AG04450 (cell line): ENCODE measurements around the gene NUP98. TPM values are rescaled to one million over a fixed set of nuclear protein-coding genes. Genes with fewer than 3 reads are reported as not detected.
"Not testable (repeated sequence)": the region's sequence is repeated elsewhere in the genome, so short reads cannot be mapped to it uniquely, and the experiment has no call there.

ENCODE experiments used
- CTCF ChIA-PET: fragments of 300-600, 350-600 bp; formaldehyde crosslinking; extraction: SDS; loops from one replicate; lab custom pipeline; 2022; ENCODE audit warnings: antibody characterized with exemption, inconsistent platforms; lab: Charles Lee
- POLR2A ChIA-PET: fragments of 350-600 bp; formaldehyde crosslinking; extraction: SDS; loops from one replicate; lab custom pipeline; 2021; ENCODE audit warnings: antibody characterized with exemption, inconsistent platforms; lab: Yijun Ruan, JAX
- DNase-seq: peaks from one replicate; pipeline ENCODE4 v3.0.0-alpha.2; 2011; ENCODE audit warnings: low read depth, low spot score
- H3K27ac ChIP-seq: one replicate; pipeline ENCODE4 v1.5.1; 2012; ENCODE audit warnings: low read depth, low read length, control low read depth
- H3K27me3 ChIP-seq: one replicate; pipeline ENCODE4 v1.6.0; 2012; ENCODE audit warnings: low read length; ENCODE audit not compliant: control insufficient read depth, insufficient read depth
- H3K4me3 ChIP-seq: 2 replicates; pipeline ENCODE4 v1.5.1; 2011; ENCODE audit warnings: mild to moderate bottlenecking, low read depth, low read length, control low read depth
- H3K9me3 ChIP-seq: 2 replicates; pipeline ENCODE4 v1.5.1; 2012; ENCODE audit warnings: low read length; ENCODE audit not compliant: control insufficient read depth, insufficient read depth
- CTCF ChIP-seq: IDR thresholded peaks from 2 replicates; pipeline ENCODE4 v1.5.1; 2011; ENCODE audit warnings: low read depth, low read length, control low read depth, inconsistent platforms
- polyA plus RNA-seq: library from polyadenylated mRNA; depleted of rRNA; stranded (reverse); fragments of >200 nt; gene quantifications from 2 replicates; pipeline ENCODE4 v1.2.3, GENCODE V29; 2011

Gene NUP98
- polyA plus RNA-seq, 1 experiment: 90.7 TPM

GRCh38 chr11:3664032-3664630, 133.2 kb downstream of the NUP98 start:
- no peak for DNase-seq
- no peak for TF ChIP-seq CTCF
- Histone ChIP-seq H3K4me3 (no peak overlapping the region), H3K27ac (no peak overlapping the region), H3K9me3 (no peaks in the 10 kb centered on the region; the same call in 1 of the 2 replicates), H3K27me3 (no peaks in the 10 kb centered on the region)
- ChIA-PET POLR2A (no interaction called here), CTCF (no interaction called here)

GRCh38 chr11:3662856-3663255, 134.5 kb downstream of the NUP98 start:
- no peak for DNase-seq
- no peaks in the 10 kb centered on the region; the same call in 1 of the 2 replicates for H3K9me3 ChIP-seq
- H3K4me3 ChIP-seq: no peak overlapping the region
- CTCF ChIA-PET: no interaction called here
- POLR2A ChIA-PET: no interaction called here
- H3K27me3 ChIP-seq: no peaks in the 10 kb centered on the region
- no peak overlapping the region for H3K27ac ChIP-seq
- no peak for TF ChIP-seq CTCF

- TF ChIP-seq CTCF: no peak
- CTCF ChIA-PET: no interaction called here
- Histone ChIP-seq H3K4me3 (no peak overlapping the region), H3K27me3 (peaks cover 4% of the 10 kb centered on the region), H3K9me3 (no peaks in the 10 kb centered on the region; the same call in 1 of the 2 replicates), H3K27ac (no peak overlapping the region)
- POLR2A ChIA-PET: interaction anchor here (0.7 kb wide), 1 partner anchor 496 kb away, joined by 5 read pairs; no protein-coding TSS in a partner anchor
- no peak for DNase-seq
Measured at GRCh38 chr11:3660960-3661359, 136.4 kb downstream of the NUP98 start.

- no peaks in the 10 kb centered on the region; the same call in 1 of the 2 replicates for H3K9me3 ChIP-seq
- H3K27ac ChIP-seq: no peak overlapping the region
- no peak overlapping the region for H3K4me3 ChIP-seq
- no peak for TF ChIP-seq CTCF
- ChIA-PET CTCF (no interaction called here), POLR2A (no interaction called here)
- H3K27me3 ChIP-seq: peaks cover 6% of the 10 kb centered on the region
- no peak for DNase-seq
Measured at GRCh38 chr11:3659595-3660515, 137.5 kb downstream of the NUP98 start.

- Histone ChIP-seq H3K27ac (no peak overlapping the region), H3K9me3 (no peaks in the 10 kb centered on the region; the same call in 1 of the 2 replicates), H3K4me3 (no peak overlapping the region), H3K27me3 (peaks cover 11% of the 10 kb centered on the region)
- DNase-seq: no peak
- POLR2A ChIA-PET: no interaction called here
- CTCF ChIA-PET: no interaction called here
- TF ChIP-seq CTCF: no peak
Measured at GRCh38 chr11:3658252-3658651, 139.1 kb downstream of the NUP98 start.

GRCh38 chr11:3657331-3657730, 140.0 kb downstream of the NUP98 start:
- POLR2A ChIA-PET, H3K9me3 ChIP-seq, H3K4me3 ChIP-seq, CTCF ChIA-PET, DNase-seq, H3K27ac ChIP-seq: not testable (repeated sequence)
- H3K27me3 ChIP-seq: peaks cover 12% of the 10 kb centered on the region
